Epithelial cell of esophagus (primary cell): ENCODE results near the gene NRBP1.
A peak's percentile ranks its signal among the peaks of the same experiment; 100 is the strongest.

Source experiments
- DNase-seq: peaks from one replicate; pipeline ENCODE4 v3.0.0; 2010; ENCODE audit warnings: low read depth
- H3K4me3 ChIP-seq: 2 replicates; pipeline ENCODE4 v1.5.1; 2011; ENCODE audit warnings: mild to moderate bottlenecking, low read length, control low read depth
- CTCF ChIP-seq: IDR thresholded peaks from 2 replicates; pipeline ENCODE4 v1.5.1; 2011; ENCODE audit warnings: low read depth, mild to moderate bottlenecking, low read length, control low read depth, inconsistent platforms; ENCODE audit not compliant: insufficient read depth; ENCODE audit errors: missing control alignments

NRBP1 gene

DNA sequence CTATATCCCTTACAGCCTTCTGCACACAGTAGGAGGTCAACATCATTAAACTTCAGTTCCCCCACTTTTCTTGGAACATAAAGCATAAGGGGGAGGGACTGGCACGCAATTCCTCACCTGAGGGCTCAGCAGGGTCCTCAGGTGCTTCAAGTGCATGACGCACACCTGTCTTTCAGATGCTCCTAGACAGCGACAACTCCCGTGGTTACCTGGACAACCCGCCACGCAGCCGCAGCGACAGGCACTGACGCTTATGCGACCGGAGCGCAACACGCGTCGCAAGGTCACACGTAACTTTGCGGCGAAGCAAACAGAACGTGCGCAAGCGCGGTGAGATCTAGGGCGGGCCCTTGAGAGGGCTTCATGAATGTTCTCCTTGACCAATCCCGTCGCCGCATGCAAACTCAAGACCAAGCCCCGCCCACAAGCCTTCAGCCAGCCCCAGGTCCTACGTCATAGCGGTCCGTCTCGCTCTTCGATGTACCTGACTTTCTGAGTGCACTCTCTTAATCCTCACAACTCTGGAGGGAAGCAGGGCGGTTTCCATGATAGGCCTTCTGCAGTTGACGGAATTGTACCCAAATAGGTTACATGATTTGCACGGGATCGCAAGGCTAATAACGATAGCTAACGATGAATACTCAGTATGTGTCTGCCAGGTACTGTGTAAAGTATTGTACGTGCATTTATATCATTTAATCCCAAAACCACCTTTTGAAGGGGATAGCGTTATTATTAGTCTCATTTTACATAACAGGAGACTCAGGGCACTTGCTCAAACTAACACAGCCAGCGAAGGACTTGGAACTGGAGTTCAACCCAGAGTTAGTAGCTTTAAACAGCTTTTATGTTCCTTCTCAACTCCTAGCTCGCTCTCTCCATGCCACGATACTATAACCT lies 61.3 kb downstream of the NRBP1 start, which contains the start of gene IFT172:
IFT172 (minus strand) TSS at position 246 of the 900 bp plus-strand sequence; CDS start at position 156, 90 bp downstream.
- peak within 1 kb of the TSS; percentile 68 for H3K4me3 ChIP-seq
- TF ChIP-seq CTCF: no peak
- peak; percentile 100 for DNase-seq
